Keratinocyte (primary cell): ENCODE data around the gene PRAMEF15. TPM values are rescaled to one million over a fixed set of nuclear protein-coding genes. Genes with fewer than 3 reads are reported as not detected.
"Not testable (repeated sequence)": the region's sequence is repeated elsewhere in the genome, so short reads cannot be mapped to it uniquely, and the experiment has no call there.

Experiments used
- DNase-seq: peaks from one replicate; pipeline ENCODE4 v3.0.0-alpha.2; 2011; ENCODE audit warnings: low read depth, missing footprints, low spot score
- FAIRE-seq: peaks from 2 replicates; lab custom pipeline; 2011; peaks lifted over from hg19 to GRCh38; lab: Jason Lieb, UNC
- H2AFZ ChIP-seq: 2 replicates; pipeline ENCODE4 v1.6.0; 2012; ENCODE audit warnings: low read length, control low read depth, inconsistent platforms; ENCODE audit not compliant: control insufficient read depth
- H3K27ac ChIP-seq: 2 replicates; pipeline ENCODE4 v1.5.1; 2011; ENCODE audit warnings: low read length; ENCODE audit not compliant: control insufficient read depth, insufficient read depth
- H3K27me3 ChIP-seq: 3 replicates; pipeline ENCODE4 v1.6.0; 2011; ENCODE audit warnings: low read length; ENCODE audit not compliant: control insufficient read depth, insufficient read depth; ENCODE audit errors: extremely low read depth
- H3K36me3 ChIP-seq, 2 experiments: 2 replicates in 1 of 2; 3 replicates in 1 of 2; pipeline ENCODE4 v1.5.1; 2011; ENCODE audit warnings: low read length in 2 of 2, mild to moderate bottlenecking in 1 of 2; ENCODE audit not compliant: control insufficient read depth in 2 of 2, insufficient read depth in 2 of 2; ENCODE audit errors: extremely low read depth in 1 of 2
- H3K4me1 ChIP-seq: 3 replicates; pipeline ENCODE4 v1.5.1; 2011; ENCODE audit warnings: low read length; ENCODE audit not compliant: control insufficient read depth, insufficient read depth; ENCODE audit errors: extremely low read depth
- H3K4me2 ChIP-seq: 3 replicates; pipeline ENCODE4 v1.6.0; 2011; ENCODE audit warnings: low read depth, low read length; ENCODE audit not compliant: control insufficient read depth, insufficient read depth; ENCODE audit errors: extremely low read depth
- H3K4me3 ChIP-seq, 3 experiments: fragments of 200-600 bp in 1 of 3; sonication (generic) in 1 of 3; 2 replicates in 2 of 3; 3 replicates in 1 of 3; pipeline ENCODE4 v1.5.1; 2011 to 2016; ENCODE audit warnings: low read length in 3 of 3, mild to moderate bottlenecking in 3 of 3, control low read depth in 2 of 3, inconsistent platforms in 1 of 3, low read depth in 1 of 3, mixed read lengths in 1 of 3, mixed run types in 1 of 3, moderate library complexity in 1 of 3; ENCODE audit not compliant: control insufficient read depth in 2 of 3, insufficient read depth in 2 of 3; ENCODE audit errors: extremely low read depth in 1 of 3
- H3K79me2 ChIP-seq: 2 replicates; pipeline ENCODE4 v1.6.0; 2012; ENCODE audit warnings: low read length; ENCODE audit not compliant: control insufficient read depth, insufficient read depth
- H3K9ac ChIP-seq: 3 replicates; pipeline ENCODE4 v1.6.0; 2011; ENCODE audit warnings: low read length; ENCODE audit not compliant: control insufficient read depth, insufficient read depth; ENCODE audit errors: extremely low read depth
- H3K9me1 ChIP-seq: 3 replicates; pipeline ENCODE4 v1.6.0; 2011; ENCODE audit warnings: low read length; ENCODE audit not compliant: control insufficient read depth, insufficient read depth; ENCODE audit errors: extremely low read depth
- H3K9me3 ChIP-seq: 2 replicates; pipeline ENCODE4 v1.5.1; 2012; ENCODE audit warnings: low read depth, low read length; ENCODE audit not compliant: control insufficient read depth
- H4K20me1 ChIP-seq: 3 replicates; pipeline ENCODE4 v1.6.0; 2011; ENCODE audit warnings: low read length; ENCODE audit not compliant: control insufficient read depth, insufficient read depth; ENCODE audit errors: extremely low read depth
- dilution Hi-C: fragments of 300-500 bp; cut with MboI; formaldehyde crosslinking; loops from one replicate; pipeline ENCODE4 v1.7.0; 2020; ENCODE audit warnings: low sequenced_read_pairs; ENCODE audit not compliant: extremely low pct_ligation_motif_present
- polyA minus RNA-seq, 3 experiments: library from RNA; depleted of rRNA, polyadenylated mRNA; stranded (reverse); fragments of >200 nt; gene quantifications; 1 replicate in 1 of 3; 2 replicates in 1 of 3; 3 replicates in 1 of 3; pipeline ENCODE4 v1.2.3, GENCODE V29; 2011
- polyA plus RNA-seq, 5 experiments: library from polyadenylated mRNA; depleted of rRNA in 3 of 5; stranded (reverse) in 3 of 5; stranded (forward) in 1 of 5; unstranded in 1 of 5; fragments of >200 nt; gene quantifications; 1 replicate in 1 of 5; 2 replicates in 3 of 5; 3 replicates in 1 of 5; pipeline versions ENCODE4 v1.2.1 to v1.2.3, GENCODE V29; 2011 to 2012; ENCODE audit warnings: missing spikeins in 2 of 5, low read depth in 1 of 5, low replicate concordance in 1 of 5

Gene PRAMEF15
- not detected in 3 replicates for polyA plus RNA-seq
- not detected for polyA plus RNA-seq (2011; ENCODE audit: low read depth)
- not detected in 2 replicates for polyA plus RNA-seq (2011; cell fraction: cytosol; rRNA removed)
- not detected in 2 replicates for polyA plus RNA-seq (2011; cell fraction: nucleus; rRNA removed)
- not detected in 2 replicates for polyA plus RNA-seq (2012; ENCODE audit: low replicate concordance)
- not detected in 3 replicates for polyA minus RNA-seq
- not detected for polyA minus RNA-seq (2011; cell fraction: cytosol; rRNA and poly(A)+ RNA removed)
- polyA minus RNA-seq (2011; cell fraction: nucleus; rRNA and poly(A)+ RNA removed): not detected in 2 replicates

- H3K9me3 ChIP-seq, H2AFZ ChIP-seq, dilution Hi-C loops: not testable (repeated sequence)
Measured at GRCh38 chr1:13315281-13315680, at the start of gene PRAMEF15. Gene PRAMEF15, plus strand, starts transcription at chr1:13315581. Its CDS starts 2,827 bp downstream, at chr1:13318408.

GRCh38 chr1:13277016-13277415, 38.4 kb upstream of the PRAMEF15 start:
- H4K20me1 ChIP-seq, H3K27ac ChIP-seq, H3K36me3 ChIP-seq, H3K4me3 ChIP-seq, H3K4me1 ChIP-seq, FAIRE-seq, H3K9me1 ChIP-seq, H3K4me2 ChIP-seq, H3K9me3 ChIP-seq, DNase-seq, H3K27me3 ChIP-seq, dilution Hi-C loops, H3K79me2 ChIP-seq, H2AFZ ChIP-seq, H3K9ac ChIP-seq: not testable (repeated sequence)

More at GRCh38 chr1:13315281-13315680, at the start of gene PRAMEF15:
- not testable (repeated sequence) for H4K20me1 ChIP-seq, H3K4me1 ChIP-seq, DNase-seq, H3K79me2 ChIP-seq, H3K9ac ChIP-seq, H3K9me1 ChIP-seq, H3K4me2 ChIP-seq, H3K36me3 ChIP-seq, H3K4me3 ChIP-seq, H3K27ac ChIP-seq, H3K27me3 ChIP-seq, FAIRE-seq

GRCh38 chr1:13279617-13280016, 35.8 kb upstream of the PRAMEF15 start:
- DNase-seq, FAIRE-seq, H3K9me3 ChIP-seq, dilution Hi-C loops, H3K27me3 ChIP-seq, H3K4me2 ChIP-seq, H3K4me3 ChIP-seq, H3K27ac ChIP-seq, H2AFZ ChIP-seq, H3K79me2 ChIP-seq, H3K9me1 ChIP-seq, H4K20me1 ChIP-seq, H3K4me1 ChIP-seq, H3K9ac ChIP-seq, H3K36me3 ChIP-seq: not testable (repeated sequence)

- H3K4me3 ChIP-seq, H3K4me1 ChIP-seq, H3K79me2 ChIP-seq, dilution Hi-C loops, H3K9me1 ChIP-seq, H3K4me2 ChIP-seq, H3K27me3 ChIP-seq, H3K36me3 ChIP-seq, H3K9ac ChIP-seq, FAIRE-seq, H3K27ac ChIP-seq, DNase-seq, H2AFZ ChIP-seq, H3K9me3 ChIP-seq, H4K20me1 ChIP-seq: not testable (repeated sequence)
Measured at GRCh38 chr1:13285037-13285436, 30.3 kb upstream of the PRAMEF15 start, which contains the start of gene PRAMEF8. Gene PRAMEF8, minus strand, starts transcription at chr1:13285137. Its CDS starts 1,046 bp downstream, at chr1:13284091.

GRCh38 chr1:13289030-13289429, 26.4 kb upstream of the PRAMEF15 start:
- H3K27me3 ChIP-seq, H3K4me3 ChIP-seq, H3K36me3 ChIP-seq, H3K4me2 ChIP-seq, H3K27ac ChIP-seq, H3K9ac ChIP-seq, DNase-seq, H3K9me3 ChIP-seq, H3K4me1 ChIP-seq, dilution Hi-C loops, H4K20me1 ChIP-seq, H2AFZ ChIP-seq, H3K9me1 ChIP-seq, H3K79me2 ChIP-seq, FAIRE-seq: not testable (repeated sequence)
